ENCODE data around the gene BMF.
"Not testable (repeated sequence)": the region's sequence is repeated elsewhere in the genome, so short reads cannot be mapped to it uniquely, and the experiment has no call there.

BMF gene

DNA sequence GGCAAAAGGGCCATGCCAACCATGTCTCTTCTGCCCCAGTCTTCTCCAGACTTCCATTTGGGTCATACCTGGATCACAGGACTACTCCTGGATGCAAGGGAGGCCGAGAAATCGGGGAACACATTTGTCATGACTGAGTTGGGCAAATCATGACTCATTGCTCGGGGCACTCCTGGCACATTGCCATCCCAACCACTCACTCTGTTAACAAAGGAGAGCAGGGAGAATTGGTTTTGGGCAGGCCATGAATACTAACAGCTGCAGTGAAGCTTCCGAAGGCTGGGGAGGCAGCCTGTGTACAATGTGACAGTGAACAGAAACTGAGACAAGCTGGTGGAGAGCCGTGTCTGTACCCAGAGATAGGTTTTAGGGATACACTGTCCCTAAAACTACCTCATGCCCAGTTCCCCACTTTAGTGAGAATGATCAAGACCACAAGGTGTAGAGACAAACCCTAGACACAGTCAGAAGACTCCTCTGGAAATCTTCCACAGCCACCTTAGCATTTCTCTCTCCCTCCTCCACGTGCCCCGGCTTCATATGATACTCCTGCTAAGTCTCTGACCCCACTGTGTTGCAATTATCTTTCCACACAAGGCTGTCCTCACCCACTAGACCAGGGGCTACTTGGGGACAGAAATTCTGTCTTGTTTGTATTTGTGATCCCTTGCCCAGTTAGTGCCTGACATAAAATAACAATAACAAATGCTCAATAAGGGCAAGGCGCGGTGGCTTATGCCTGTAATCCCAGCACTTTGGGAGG is 41.7 kb upstream of the BMF start:
- TF ChIP-seq, protein P1, sequence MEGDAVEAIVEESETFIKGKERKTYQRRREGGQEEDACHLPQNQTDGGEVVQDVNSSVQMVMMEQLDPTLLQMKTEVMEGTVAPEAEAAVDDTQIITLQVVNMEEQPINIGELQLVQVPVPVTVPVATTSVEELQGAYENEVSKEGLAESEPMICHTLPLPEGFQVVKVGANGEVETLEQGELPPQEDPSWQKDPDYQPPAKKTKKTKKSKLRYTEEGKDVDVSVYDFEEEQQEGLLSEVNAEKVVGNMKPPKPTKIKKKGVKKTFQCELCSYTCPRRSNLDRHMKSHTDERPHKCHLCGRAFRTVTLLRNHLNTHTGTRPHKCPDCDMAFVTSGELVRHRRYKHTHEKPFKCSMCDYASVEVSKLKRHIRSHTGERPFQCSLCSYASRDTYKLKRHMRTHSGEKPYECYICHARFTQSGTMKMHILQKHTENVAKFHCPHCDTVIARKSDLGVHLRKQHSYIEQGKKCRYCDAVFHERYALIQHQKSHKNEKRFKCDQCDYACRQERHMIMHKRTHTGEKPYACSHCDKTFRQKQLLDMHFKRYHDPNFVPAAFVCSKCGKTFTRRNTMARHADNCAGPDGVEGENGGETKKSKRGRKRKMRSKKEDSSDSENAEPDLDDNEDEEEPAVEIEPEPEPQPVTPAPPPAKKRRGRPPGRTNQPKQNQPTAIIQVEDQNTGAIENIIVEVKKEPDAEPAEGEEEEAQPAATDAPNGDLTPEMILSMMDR (IDR thresholded peaks at IDR 0.05; ENCODE audit: control extremely low read depth, extremely low read depth, low read depth, missing control alignments), result no peak
- CTCF ChIA-PET, result interaction anchor here (0.7 to 1.6 kb wide), 4 partner anchors 8 to 115 kb away, joined by 3 to 5 read pairs (median 3); no protein-coding TSS in a partner anchor
- POLR2A ChIA-PET, result no interaction called here
- DNase-seq (ENCODE audit: extremely low spot score), result no peak

DNA sequence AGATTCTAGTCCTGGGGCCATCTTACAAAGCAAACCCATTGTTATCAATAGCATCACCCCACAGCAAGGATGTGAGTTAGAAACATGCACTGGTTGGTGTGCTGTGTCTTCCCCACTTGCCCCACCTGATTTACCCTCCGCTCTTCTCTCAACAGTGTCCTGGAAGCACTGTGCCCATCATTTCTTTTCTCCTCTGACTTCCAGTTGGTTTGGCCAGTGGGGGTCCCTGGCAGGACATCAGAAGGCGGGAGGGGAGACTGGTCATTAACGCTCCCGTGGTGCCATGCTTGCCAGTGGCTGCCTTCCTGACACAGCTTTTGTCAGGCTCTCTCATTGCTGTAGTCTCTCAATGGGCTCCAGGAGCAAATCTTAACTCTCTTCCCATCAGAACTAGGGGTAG is 40.7 kb upstream of the BMF start:
- TF ChIP-seq, protein P1 (IDR thresholded peaks at IDR 0.05; ENCODE audit: control extremely low read depth, extremely low read depth, low read depth, missing control alignments), result no peak

GRCh38 chr15:40146037-40146436 is 37.4 kb upstream of the BMF start:
- DNase-seq (ENCODE audit: extremely low spot score), result no peak
- ChIA-PET CTCF (no interaction called here), POLR2A (no interaction called here)
- TF ChIP-seq, protein P1 (IDR thresholded peaks at IDR 0.05; ENCODE audit: control extremely low read depth, extremely low read depth, low read depth, missing control alignments), result no peak

More for the DNA sequence above, 40.7 kb upstream of the BMF start:
- ChIA-PET CTCF (interaction anchor here (0.7 to 1.0 kb wide), 2 partner anchors 28 to 114 kb away, joined by 3 read pairs; no protein-coding TSS in a partner anchor), POLR2A (no interaction called here)
- no peak for DNase-seq (ENCODE audit: extremely low spot score)

DNA sequence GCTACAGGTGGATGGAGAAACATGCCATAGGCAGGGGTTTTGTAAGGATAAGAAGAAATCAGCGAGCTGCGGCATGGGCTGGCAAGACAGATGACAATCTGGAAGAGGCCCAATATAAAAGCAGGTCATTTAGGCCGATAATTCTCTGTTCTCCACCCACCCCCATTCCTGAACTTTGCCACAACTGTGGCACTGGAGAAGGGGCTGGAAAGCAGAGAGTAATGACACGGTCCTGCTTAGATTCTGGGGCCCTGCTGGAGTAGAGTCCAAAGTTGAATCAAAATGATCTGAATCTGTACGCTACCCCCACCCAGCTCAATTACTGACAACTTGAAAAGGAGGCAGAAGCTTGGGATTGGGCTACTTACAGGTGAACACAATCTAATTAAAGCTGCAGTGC is 33.7 kb upstream of the BMF start:
- CTCF ChIA-PET, result interaction anchor here (0.7 to 1.9 kb wide), 8 partner anchors 9 to 75 kb away, joined by 3 to 7 read pairs (median 4); no protein-coding TSS in a partner anchor

GRCh38 chr15:40138201-40138570 is 29.5 kb upstream of the BMF start:
- POLR2A ChIA-PET; DNase-seq (ENCODE audit: extremely low spot score): not testable (repeated sequence)
- CTCF ChIA-PET, result interaction anchor here (0.7 kb wide), 1 partner anchor 93 kb away, joined by 3 read pairs; no protein-coding TSS in a partner anchor

More for the DNA sequence above, 33.7 kb upstream of the BMF start:
- TF ChIP-seq, protein P1 (IDR thresholded peaks at IDR 0.05; ENCODE audit: control extremely low read depth, extremely low read depth, low read depth, missing control alignments), result no peak
- no peak for DNase-seq (ENCODE audit: extremely low spot score)
- POLR2A ChIA-PET, result no interaction called here

- DNase-seq (ENCODE audit: extremely low spot score), result no peak
- ChIA-PET CTCF (interaction anchor here (0.7 kb wide), 1 partner anchor 92 kb away, joined by 3 read pairs; no protein-coding TSS in a partner anchor), POLR2A (no interaction called here)
- TF ChIP-seq, protein P1 (IDR thresholded peaks at IDR 0.05; ENCODE audit: control extremely low read depth, extremely low read depth, low read depth, missing control alignments), result no peak
Measured at GRCh38 chr15:40137303-40138200, 28.9 kb upstream of the BMF start.

All from GM10248 (cell line).